Inferior parietal cortex (tissue), 1 donor: ENCODE results near the gene ULBP1.
A peak's percentile ranks its signal among the peaks of the same experiment; 100 is the strongest.
"Not testable (repeated sequence)": the region's sequence is repeated elsewhere in the genome, so short reads cannot be mapped to it uniquely, and the experiment has no call there.

ENCODE experiments used
- DNase-seq: peaks from one replicate; pipeline ENCODE4 v3.0.0-alpha.2; 2016; ENCODE audit errors: extremely low spot score

ULBP1 gene

DNA sequence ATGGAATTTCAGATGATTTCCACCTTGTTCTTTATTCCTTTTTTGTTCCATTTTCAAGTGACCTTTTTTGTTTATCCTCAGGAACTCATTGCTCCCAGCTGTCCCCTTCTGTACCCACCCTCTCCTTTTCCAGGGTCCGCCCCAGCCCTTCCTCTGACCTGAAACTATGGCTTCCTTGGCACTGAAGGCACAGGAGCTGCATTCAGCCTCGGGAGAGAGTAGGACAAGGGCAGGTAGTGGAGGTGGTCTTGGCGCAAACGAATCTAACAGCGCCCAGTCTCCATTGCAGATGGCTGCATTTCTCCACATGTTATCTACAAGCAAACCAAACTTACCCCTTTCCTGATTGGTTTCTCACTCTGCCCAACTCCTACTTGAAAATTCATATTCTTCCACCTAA is 30.7 kb upstream of the ULBP1 start:
- DNase-seq = no peak

DNA sequence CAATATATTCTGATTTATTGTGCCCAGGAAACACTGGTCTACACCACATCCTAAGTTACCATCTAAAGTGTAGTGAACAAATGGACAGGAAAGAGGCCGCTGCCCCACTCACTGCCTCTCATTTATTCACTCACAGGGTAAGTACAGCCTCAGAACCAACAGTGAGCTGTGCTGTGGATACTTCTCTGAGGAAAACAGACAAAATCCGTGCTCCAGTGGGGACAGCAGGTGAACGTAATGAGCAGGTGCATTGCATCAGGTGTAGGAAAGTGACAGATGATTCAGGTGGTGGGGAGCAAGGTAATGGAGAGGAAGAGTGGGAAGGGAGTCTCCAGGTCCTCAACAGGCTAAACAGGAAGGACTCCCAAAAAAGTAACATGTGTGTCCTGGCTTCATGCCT is 30.3 kb upstream of the ULBP1 start:
- DNase-seq = no peak

DNA sequence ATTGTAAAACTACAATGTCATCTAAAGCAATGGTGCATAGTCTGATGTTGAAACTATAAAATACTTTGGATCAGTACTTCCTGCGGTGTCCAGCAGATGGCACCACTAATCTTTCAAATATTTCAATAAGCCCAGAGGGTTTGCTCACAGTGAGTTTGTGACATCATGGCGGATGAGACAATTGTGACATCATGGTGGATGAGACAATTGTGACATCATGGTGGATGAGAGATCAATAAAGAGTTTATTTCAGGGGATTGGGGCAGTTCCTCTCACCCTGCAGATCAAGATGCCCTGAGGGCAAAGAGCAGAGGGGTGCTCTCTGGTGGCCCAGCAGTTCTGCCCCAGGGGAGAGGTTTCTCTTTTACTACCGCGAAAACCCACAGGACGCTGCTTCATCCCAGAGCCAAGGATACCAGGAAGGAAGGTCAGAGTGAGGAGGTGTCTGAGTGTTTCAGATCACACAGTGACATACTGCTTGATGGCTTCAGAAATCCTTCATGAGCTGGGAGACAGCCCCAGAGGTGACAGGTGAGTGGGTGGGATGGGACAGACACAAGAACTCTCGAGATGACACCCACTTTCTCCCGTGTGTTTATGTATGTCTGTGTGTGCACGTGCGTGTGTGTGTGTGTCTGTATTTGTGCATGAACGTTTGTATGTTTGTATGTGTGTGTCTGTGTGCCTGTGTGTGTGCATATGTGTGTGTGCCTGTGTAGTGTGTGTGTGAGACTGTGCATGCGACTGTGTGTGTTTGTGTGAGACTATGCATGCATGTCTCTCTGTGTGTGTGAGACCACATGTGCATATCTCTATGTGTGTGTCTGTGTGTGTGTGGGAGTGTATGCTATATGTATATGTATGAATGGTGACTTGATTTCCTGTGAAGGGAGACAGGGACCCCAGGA is 29.2 kb upstream of the ULBP1 start:
- DNase-seq = peak; percentile 89

DNA sequence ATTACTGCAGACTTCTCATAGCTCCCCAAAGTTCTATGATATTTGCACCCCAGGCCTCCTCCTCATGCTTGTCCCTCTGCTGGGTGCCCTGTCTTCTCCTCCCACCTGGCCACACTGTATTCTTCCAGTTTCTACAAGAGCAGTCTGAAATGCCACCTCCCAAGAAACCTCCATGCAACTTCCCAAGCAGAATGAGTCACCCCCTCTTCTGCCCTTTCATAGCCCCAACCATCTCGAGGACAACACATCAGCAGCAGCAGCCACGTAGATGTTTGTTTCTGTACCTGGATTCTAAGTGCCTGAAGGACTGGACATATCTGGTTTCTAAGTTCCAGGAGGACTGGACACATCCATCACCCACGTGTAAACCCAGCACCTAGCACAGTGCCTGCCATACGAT is 28.5 kb upstream of the ULBP1 start:
- no peak for DNase-seq

DNA sequence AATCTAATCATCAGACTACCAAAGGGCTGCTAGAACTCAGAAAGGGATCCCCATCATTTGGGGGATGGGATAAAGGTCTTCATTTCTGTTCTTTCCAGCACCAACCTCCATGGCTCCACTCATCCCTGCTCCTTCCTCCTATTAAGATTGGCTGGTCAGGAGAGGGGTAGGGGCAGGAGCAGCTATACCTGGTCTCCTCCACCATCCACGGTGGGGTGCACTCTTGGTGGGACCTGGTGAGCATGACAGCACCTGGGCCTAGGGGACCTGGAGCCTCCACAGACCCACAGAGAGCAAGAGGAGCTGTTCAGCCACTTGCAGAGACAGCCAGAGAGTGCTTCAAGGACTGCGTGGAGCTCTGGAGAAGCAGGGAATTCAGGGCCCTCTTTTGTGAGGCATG is 28.1 kb upstream of the ULBP1 start:
- DNase-seq = no peak

DNA sequence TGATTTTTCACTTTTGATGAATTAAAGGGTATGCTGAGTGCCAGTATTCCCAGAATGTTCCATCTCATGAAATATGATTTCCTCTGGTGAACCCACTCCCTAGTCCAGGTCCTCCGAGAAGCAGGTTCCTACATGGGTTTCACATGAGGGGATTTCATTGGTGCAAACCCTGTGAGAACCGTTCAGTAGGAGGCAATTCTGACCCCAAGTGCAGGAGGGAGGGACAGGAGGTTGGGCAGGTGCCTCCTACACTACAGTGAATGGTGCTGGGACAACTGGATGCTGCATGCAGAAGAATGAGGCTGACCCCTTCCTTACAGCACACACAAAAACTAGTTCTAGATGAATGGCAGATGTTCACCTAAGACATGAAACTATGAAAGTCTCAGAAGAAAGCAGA is 27.0 kb upstream of the ULBP1 start:
- DNase-seq = no peak

DNA sequence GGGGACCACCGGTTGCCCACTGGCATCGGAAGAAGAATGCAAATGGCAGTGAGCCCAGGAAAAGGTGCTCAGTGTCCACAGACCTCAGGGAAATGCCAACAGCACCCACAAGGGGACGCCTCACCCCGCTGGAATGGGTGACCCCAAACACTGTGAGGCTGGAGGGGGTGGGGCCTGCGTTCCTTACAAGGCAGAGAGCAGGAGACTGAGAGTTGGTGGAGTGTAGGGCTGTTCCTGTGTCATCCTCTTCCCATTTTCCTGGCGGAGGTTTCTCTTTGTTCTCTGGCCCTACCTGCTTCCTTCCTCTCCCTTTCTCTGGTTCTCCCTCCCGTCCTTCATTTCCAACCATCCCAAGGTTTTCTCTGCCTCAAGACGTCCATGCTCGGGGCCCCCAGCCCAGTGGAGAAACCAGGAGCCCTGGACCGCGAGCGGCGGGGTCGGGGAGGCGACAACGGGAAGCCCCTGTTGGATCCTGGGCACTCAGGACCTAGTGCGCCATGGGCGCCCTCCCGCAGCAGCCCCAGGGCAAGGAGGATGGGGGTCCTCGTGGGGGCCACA is 25.7 kb upstream of the ULBP1 start:
- DNase-seq = not testable (repeated sequence)

DNA sequence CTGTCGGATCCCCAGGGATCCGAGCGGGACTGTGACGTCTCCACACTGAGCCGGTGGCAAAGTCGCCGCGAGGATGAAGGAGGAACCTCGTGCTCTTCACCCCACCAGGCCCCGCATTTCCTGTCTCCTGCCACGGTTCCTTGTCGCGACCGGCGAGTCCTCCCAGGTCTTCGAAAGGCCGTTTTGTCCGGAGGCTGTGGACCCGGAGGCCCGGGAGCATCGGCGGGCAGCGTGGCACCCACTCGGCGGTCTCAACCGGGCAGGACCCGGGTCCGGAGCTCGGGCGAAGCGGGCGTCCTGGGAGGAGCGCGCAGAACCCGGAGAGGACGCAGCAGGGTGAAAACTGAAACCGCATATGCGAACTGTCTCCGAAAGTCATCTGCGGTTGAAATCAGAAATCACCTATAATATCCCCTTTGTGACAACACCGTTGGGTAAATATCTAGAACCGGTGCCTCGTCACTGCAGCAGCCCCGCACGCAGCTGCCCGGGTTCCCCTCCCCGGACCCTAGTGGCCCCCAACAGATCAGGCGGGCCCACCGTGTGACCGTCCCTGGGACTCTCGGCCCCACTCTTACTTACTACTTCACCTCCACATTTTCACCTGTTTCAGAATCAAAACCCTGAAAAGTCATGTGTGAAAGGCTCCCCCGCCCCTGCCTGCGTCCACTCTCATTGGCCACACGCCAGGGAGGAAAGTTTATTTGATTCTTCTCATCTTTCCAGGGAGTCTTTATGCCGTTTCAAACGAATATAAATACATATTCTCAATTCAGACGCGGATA is 25.0 kb upstream of the ULBP1 start:
- DNase-seq = no peak

DNA sequence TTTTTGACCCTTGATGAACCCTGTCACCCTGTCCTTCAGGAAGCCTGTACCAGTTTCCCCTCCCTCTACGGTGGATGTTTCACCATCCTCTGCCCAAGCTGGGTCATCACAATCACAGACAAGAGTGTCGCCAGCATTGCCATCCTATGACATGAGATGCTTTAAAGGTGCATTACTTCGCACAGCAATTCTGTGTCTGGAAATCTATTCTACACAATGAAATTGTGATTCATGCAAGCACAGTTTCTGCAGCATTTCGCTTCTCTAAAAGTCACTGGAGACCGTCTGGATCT is 24.4 kb upstream of the ULBP1 start:
- DNase-seq = no peak

DNA sequence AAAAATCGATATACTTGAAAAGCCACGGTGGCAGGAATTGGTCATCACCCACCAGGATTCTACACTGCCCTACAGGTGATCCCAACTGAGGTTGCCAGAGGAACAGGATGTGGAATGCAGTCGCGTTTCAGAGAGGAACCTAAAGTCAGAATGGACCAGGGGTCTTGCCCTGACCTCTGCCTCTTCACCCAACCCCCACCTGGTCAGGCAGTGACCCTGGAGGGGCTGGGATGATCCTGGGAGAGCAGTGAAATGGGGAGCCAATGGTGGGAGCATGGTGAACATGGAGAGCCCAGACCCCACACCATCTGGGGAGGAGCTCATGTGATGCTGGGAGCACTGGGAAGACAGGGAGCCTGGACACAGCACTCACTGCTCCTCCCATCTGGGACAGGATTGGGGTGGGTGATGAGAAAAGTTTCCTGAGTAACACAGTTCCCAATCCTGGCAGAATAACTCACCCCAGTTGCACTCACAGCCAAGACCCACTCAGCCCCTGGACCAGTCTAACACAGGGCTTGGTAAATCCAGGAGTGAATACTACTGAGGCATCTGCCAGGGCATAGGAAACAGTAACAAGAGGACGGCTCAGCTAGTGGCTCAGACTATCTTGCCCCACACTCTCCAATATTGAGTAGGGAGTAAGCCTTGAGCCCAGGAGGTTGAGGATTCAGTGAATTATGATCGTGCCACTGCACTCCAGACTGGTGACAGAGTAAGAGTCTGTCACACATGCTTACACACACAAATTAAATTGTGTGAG is 23.7 kb upstream of the ULBP1 start:
- DNase-seq = no peak

DNA sequence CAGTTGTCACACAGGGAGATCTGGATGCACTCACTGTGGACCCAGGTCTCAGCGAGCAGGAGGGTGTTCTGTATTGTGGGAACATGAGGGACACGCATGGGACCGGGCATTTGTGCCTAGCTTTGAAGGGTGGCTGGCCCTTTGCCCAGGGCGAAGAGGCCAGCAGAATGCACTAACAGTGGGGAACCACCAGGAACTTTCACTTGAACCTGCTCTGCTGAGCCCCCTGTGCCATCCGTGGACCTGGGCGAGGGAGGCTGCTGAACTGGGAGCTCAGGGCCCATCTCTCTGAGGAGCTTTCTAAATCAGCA is 23.1 kb upstream of the ULBP1 start:
- no peak for DNase-seq

DNA sequence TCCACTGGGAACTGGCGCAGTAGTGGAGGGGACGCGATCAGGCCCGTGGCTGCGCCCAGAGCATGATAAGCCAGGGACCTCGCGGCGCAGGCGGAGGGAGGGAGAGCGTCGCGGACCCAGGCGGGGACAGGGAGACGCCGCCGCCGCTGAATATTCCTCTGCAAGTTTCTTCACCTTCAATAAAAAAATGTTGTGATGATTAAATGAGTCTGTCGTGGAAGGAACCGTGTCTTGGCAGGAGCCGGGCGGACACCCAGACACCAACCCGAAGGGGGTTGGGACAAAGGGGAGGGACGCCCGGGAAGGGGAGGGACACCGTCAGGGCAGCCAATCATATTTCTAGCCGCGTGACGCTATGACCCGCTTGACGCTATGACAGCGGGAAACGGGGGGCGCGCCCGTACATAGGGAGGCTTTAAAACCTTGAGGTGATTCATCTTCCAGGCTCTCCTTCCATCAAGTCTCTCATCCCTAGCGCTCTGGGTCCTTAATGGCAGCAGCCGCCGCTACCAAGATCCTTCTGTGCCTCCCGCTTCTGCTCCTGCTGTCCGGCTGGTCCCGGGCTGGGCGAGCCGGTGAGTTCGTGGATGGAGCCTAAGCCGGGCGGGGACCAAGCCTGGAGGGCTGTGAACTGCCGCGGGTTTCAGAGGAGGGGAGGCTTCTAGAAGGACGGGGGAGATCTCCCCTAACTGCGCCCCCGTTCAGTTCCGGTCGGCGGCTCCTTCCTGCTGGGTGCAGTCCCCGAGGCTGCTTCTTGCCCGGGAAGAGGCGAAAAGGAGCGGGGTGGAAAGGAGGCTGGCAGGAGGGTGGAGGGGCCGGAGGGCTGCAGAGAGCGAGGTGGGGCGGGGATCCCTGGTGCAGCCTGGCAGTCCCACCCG is 21.9 kb upstream of the ULBP1 start, which contains the start of gene ULBP2:
ULBP2 (plus strand) TSS at position 432 of the 878 bp plus-strand sequence; CDS start at position 491, 59 bp downstream.
- DNase-seq = peak; percentile 86

DNA sequence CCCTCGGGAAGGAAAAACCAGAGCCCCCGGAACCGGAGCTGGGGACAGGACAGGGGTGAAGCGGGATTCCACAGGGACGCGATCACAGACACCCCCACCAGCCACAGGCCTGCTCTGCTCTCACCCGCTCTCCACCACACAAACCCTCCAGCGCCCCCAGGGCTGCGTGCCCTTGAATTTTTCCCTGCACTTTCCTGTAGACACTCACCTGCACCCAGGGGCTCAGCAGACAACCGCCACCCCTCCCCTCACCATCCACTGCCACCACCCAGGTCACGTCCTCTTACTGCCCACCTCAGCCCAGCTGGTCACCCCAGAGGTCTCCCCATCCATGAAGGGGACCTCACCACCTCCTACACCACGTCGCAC is 21.3 kb upstream of the ULBP1 start:
- no peak for DNase-seq

DNA sequence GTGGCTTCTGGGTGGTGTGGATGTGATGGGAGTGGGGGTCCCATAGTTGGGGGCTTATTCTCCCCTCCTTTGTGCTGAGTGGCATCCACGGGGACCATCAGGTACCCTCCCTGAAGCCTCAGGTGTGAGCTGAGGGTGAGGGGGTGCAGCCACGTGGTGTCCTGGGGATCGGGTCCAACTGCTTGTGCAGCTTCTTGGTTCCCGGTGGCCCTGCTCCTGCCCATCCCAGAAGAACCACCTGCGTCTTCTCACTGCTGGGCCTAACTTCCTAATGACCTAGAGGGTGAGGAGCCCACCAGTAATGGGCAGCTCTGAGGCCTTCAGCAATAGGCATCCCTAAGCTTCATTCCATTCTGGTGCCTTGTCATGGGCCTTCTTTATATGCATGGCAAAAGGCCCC is 20.4 kb upstream of the ULBP1 start:
- not testable (repeated sequence) for DNase-seq

DNA sequence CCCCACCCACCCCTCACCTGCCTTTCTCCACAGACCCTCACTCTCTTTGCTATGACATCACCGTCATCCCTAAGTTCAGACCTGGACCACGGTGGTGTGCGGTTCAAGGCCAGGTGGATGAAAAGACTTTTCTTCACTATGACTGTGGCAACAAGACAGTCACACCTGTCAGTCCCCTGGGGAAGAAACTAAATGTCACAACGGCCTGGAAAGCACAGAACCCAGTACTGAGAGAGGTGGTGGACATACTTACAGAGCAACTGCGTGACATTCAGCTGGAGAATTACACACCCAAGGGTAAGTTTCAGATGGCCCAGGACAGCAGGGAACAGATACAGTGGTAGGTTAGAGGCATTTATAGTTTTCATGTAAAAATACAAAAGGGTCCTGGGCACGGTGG is 18.5 kb upstream of the ULBP1 start:
- DNase-seq = not testable (repeated sequence)

DNA sequence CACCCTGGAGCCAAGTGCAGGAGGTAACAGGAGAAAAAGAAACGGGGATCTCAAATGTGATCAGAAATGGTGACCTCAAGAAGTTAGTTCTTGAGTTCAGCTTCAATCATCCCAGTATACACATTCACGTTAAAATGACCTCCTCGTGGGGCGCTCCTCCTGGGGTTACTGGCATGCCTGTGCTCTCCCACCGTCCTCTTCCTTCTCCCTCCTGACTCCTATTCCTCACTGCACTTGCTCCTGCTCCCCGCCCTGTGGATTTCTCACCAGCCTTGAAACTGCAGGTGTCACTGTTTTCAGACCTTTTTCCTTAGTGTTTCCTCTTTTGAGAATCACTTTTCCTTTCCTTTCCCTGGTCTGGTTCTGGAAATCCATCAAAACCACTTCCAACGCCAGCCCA is 17.1 kb upstream of the ULBP1 start:
- not testable (repeated sequence) for DNase-seq

DNA sequence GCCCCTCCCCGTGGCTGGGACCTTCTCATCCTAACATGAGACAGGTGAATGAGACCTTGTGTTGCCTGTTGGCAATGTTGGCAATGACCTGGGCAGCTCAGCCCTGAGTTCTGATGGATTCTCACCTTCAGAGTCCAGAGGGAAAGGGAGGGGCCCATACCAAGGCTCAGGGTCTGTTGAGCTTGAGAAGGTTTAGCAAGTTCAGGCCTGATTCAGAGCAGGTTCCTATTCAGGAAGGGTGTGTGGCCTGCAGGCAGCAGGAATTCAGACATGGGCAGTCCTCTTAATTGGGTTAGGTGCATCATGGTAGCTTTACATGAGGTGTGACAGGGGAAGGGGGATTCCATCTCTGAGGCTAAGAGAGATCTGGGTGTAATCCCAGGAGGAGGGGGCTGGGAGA is 16.2 kb upstream of the ULBP1 start:
- not testable (repeated sequence) for DNase-seq

DNA sequence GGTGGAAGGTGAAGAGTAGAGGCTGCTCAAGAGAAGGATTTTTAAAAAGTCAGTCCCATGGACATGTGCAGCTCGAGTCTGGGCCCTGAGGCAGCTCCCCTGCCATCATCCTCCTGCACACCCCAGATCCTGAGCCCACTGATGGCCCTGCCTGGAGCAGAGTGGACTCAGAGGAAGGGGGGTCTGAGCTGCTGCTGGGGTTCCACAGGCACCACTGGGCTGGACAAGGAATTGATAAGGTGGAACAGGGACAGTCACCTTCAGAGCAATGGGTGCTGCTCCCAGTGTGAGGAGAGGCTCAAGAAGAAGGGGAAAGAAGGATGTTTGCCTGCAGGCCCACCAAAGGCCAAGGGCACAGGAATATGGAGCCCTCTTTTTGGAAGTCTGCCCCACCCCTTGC is 15.7 kb upstream of the ULBP1 start:
- DNase-seq = no peak

DNA sequence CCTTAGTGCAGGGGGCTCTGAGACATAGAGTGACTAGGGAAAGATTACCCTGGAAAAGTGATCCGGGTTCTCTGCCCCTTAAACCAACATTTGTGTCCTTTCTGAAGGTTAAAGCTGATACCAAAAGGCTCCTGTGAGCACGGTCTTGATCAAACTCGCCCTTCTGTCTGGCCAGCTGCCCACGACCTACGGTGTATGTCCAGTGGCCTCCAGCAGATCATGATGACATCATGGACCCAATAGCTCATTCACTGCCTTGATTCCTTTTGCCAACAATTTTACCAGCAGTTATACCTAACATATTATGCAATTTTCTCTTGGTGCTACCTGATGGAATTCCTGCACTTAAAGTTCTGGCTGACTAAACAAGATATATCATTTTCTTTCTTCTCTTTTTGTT is 15.1 kb upstream of the ULBP1 start:
- no peak for DNase-seq

DNA sequence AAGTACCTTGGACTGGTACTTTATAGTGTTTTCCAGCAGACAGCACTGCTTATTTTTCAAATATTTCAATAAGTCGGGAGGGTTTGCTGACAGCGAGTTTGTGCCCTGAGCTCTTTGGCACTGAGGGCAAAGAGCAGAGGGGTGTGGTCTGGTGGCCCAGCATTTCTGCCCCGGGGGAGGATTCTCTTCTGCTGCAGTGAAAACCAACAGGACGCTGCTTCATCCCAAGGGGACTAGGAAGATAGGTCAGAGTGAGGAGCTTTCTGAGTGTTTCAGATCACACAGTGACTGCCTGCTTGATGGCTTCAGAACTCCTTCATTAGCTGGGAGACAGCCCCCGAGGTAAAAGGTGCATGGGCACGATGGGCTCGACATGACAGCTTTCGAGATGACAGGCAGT is 13.3 kb upstream of the ULBP1 start:
- DNase-seq = no peak

DNA sequence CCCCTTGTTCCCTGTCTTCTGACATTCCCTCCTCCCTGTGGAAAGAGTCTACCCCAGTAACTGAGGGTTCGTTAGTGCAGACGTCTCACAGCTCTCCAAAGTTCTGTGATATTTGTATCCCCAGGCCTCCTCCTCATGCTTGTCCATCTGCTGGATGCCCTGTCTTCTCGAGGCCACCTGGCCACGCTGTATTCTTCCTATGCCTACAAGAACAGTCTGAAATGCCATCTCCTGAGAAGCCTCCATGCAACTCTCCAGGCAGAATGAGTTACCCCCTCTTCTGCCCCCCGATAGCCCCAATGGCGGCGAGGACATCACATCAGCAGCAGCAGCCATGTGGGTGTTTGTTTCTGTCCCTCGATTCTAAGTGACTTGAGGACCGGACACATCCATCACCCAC is 12.6 kb upstream of the ULBP1 start:
- DNase-seq = no peak
